ENCODE measurements around the gene CFTR. TPM values are rescaled to one million over a fixed set of nuclear protein-coding genes. Genes with fewer than 3 reads are reported as not detected.

Gene CFTR
- total RNA-seq, 1 experiment from 2014 or later = 0.19 TPM

- Histone ChIP-seq H3K27me3 (replicated peaks; ENCODE audit: insufficient read depth, low read depth, low read length, poor library complexity) (no peaks in the 10 kb centered on the region), H3K36me3 (ENCODE audit: insufficient read depth, low read length, poor library complexity, severe bottlenecking) (no peaks in the 10 kb centered on the region), H3K4me3 (ENCODE audit: low read depth, low read length, poor library complexity, severe bottlenecking) (no peak overlapping the region), H3K4me1 (ENCODE audit: insufficient read depth, low read length, poor library complexity, severe bottlenecking) (no peaks in the 10 kb centered on the region), H3K9me3 (ENCODE audit: low read depth, low read length, poor library complexity, severe bottlenecking) (no peaks in the 10 kb centered on the region), H3K27ac (ENCODE audit: low read depth, low read length, poor library complexity, severe bottlenecking) (no peak overlapping the region)
- DNase-seq (ENCODE audit: low spot score) = no peak
- no TSS peak for BruUV-seq (replicated peaks)
- TF ChIP-seq CTCF (conservative IDR thresholded peaks at IDR 0.05; ENCODE audit: low read depth, low read length) (no peak), EZH2 (IDR thresholded peaks at IDR 0.05; ENCODE audit: borderline replicate concordance, low read depth, low read length, poor library complexity, severe bottlenecking) (no peak)
- POLR2A ChIA-PET (ENCODE audit: low non-redundant PET) = no interaction called here
- CTCF ChIA-PET = no interaction called here
- intact Hi-C loops (cut with micrococcal nuclease; ENCODE audit: unreplicated experiment) = no loop called here
Measured at GRCh38 chr7:117538053-117538452, 58.2 kb downstream of the CFTR start.

- CTCF ChIA-PET = no interaction called here
- POLR2A ChIA-PET (ENCODE audit: low non-redundant PET) = no interaction called here
- Histone ChIP-seq H3K27me3 (replicated peaks; ENCODE audit: insufficient read depth, low read depth, low read length, poor library complexity) (no peaks in the 10 kb centered on the region), H3K4me3 (ENCODE audit: low read depth, low read length, poor library complexity, severe bottlenecking) (no peak overlapping the region), H3K27ac (ENCODE audit: low read depth, low read length, poor library complexity, severe bottlenecking) (no peak overlapping the region), H3K36me3 (ENCODE audit: insufficient read depth, low read length, poor library complexity, severe bottlenecking) (no peaks in the 10 kb centered on the region), H3K9me3 (ENCODE audit: low read depth, low read length, poor library complexity, severe bottlenecking) (no peaks in the 10 kb centered on the region), H3K4me1 (ENCODE audit: insufficient read depth, low read length, poor library complexity, severe bottlenecking) (peaks cover 5% of the 10 kb centered on the region)
- intact Hi-C loops (cut with micrococcal nuclease; ENCODE audit: unreplicated experiment) = no loop called here
- no peak for DNase-seq (ENCODE audit: low spot score)
- BruUV-seq (replicated peaks) = no TSS peak
- TF ChIP-seq CTCF (conservative IDR thresholded peaks at IDR 0.05; ENCODE audit: low read depth, low read length) (no peak), EZH2 (IDR thresholded peaks at IDR 0.05; ENCODE audit: borderline replicate concordance, low read depth, low read length, poor library complexity, severe bottlenecking) (no peak)
Measured at GRCh38 chr7:117544061-117544460, 64.2 kb downstream of the CFTR start.

- intact Hi-C loops (cut with micrococcal nuclease; ENCODE audit: unreplicated experiment) = no loop called here
- TF ChIP-seq CTCF (conservative IDR thresholded peaks at IDR 0.05; ENCODE audit: low read depth, low read length) = no peak
- TF ChIP-seq EZH2 (IDR thresholded peaks at IDR 0.05; ENCODE audit: borderline replicate concordance, low read depth, low read length, poor library complexity, severe bottlenecking) = no peak
- POLR2A ChIA-PET (ENCODE audit: low non-redundant PET) = interaction anchor here (0.7 kb wide), 1 partner anchor 622 kb away, joined by 3 read pairs; no protein-coding TSS in a partner anchor
- no TSS peak for BruUV-seq (replicated peaks)
- Histone ChIP-seq H3K27ac (ENCODE audit: low read depth, low read length, poor library complexity, severe bottlenecking) (no peak overlapping the region), H3K9me3 (ENCODE audit: low read depth, low read length, poor library complexity, severe bottlenecking) (no peaks in the 10 kb centered on the region), H3K4me3 (ENCODE audit: low read depth, low read length, poor library complexity, severe bottlenecking) (no peak overlapping the region), H3K36me3 (ENCODE audit: insufficient read depth, low read length, poor library complexity, severe bottlenecking) (no peaks in the 10 kb centered on the region), H3K4me1 (ENCODE audit: insufficient read depth, low read length, poor library complexity, severe bottlenecking) (peaks cover 5% of the 10 kb centered on the region), H3K27me3 (replicated peaks; ENCODE audit: insufficient read depth, low read depth, low read length, poor library complexity) (no peaks in the 10 kb centered on the region)
- CTCF ChIA-PET = no interaction called here
- DNase-seq (ENCODE audit: low spot score) = no peak
Measured at GRCh38 chr7:117548035-117548434, 68.2 kb downstream of the CFTR start.

Data from A673 (cell line).